Lower leg skin (tissue), 3 donors: Measurements from ENCODE around the gene SRPRB.

Source experiments
- POLR2A ChIP-seq, 2 donors: fragments of 450-650 bp; IDR thresholded peaks; one replicate each; pipeline ENCODE4 v1.6.1; 2016 to 2017; ENCODE audit warnings: antibody characterized with exemption in 2 of 2, mild to moderate bottlenecking in 1 of 2, moderate library complexity in 1 of 2
- TF ChIP-seq, protein P1 (sequence below), 3 donors: fragments of 450-650 bp; IDR thresholded peaks; one replicate each; pipeline ENCODE4 v1.5.1; 2016; ENCODE audit warnings: antibody characterized with exemption in 3 of 3, mild to moderate bottlenecking in 3 of 3, moderate library complexity in 2 of 3

GRCh38 chr3:133803469-133803868 lies 2.1 kb upstream of the SRPRB start:
- TF ChIP-seq, protein P1, sequence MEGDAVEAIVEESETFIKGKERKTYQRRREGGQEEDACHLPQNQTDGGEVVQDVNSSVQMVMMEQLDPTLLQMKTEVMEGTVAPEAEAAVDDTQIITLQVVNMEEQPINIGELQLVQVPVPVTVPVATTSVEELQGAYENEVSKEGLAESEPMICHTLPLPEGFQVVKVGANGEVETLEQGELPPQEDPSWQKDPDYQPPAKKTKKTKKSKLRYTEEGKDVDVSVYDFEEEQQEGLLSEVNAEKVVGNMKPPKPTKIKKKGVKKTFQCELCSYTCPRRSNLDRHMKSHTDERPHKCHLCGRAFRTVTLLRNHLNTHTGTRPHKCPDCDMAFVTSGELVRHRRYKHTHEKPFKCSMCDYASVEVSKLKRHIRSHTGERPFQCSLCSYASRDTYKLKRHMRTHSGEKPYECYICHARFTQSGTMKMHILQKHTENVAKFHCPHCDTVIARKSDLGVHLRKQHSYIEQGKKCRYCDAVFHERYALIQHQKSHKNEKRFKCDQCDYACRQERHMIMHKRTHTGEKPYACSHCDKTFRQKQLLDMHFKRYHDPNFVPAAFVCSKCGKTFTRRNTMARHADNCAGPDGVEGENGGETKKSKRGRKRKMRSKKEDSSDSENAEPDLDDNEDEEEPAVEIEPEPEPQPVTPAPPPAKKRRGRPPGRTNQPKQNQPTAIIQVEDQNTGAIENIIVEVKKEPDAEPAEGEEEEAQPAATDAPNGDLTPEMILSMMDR (IDR thresholded peaks at IDR 0.05) = no peak
- TF ChIP-seq POLR2A (IDR thresholded peaks at IDR 0.05) = no peak
